ENCODE data around the gene CNPY1. TPM values are rescaled to one million over a fixed set of nuclear protein-coding genes. Genes with fewer than 3 reads are reported as not detected.

Gene CNPY1
- total and polyA plus RNA-seq, 2 of the 8 experiments (the other 6 are each of a cell fraction or from before 2014, with no cell fraction given) = not detected

DNA sequence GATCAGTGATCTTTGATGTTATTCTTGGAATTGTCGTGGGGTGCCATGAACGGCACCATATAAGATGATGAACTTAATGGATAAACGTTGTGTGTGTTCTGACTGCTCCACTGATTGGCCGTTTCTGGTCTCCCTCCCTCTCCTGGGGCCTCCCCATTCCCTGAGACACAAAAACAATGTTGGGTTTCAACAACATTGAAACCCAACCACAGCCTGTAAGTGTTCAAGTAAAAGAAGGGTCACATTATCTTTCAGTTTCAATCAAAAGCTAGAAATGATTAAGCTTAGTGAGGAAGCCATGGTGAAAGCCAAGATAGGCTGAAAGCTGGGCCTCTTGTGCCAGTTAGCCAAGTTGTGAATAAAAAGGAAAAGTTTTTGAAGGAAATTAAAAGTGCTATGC, 68.9 kb downstream of the CNPY1 start:
- POLR2A ChIA-PET (ENCODE audit: partially characterized antibody) = interaction anchor here (1.1 kb wide), 1 partner anchor 9 kb away, joined by 4 read pairs; no protein-coding TSS in a partner anchor
- Histone ChIP-seq H4K5ac (ENCODE audit: insufficient read length, low read depth, low read length) (no peak overlapping the region), H3K36me3 (ENCODE audit: control insufficient read depth in 2 of 4, insufficient read depth in 4 of 4, low read length in 3 of 4) (no peaks in the 10 kb centered on the region; a peak in 1 of 8 replicates), H2BK120ac (replicated peaks; ENCODE audit: low read depth, low read length) (no peak overlapping the region), H2BK5ac (ENCODE audit: low read depth, low read length) (no peak overlapping the region), H3K4me3 (ENCODE audit: extremely low read depth in 1 of 4, insufficient read depth in 2 of 4, low read depth in 3 of 4, low read length in 4 of 4) (no peak overlapping the region), H3K27me3 (replicated peaks in 1 of 4; ENCODE audit: control insufficient read depth in 3 of 4, extremely low read depth in 1 of 4, insufficient read depth in 3 of 4, low read length in 3 of 4) (peaks cover 40 to 59% (median 54%) of the 10 kb centered on the region in 4 experiments), H3K4me1 (replicated peaks in 1 of 4; ENCODE audit: control insufficient read depth in 3 of 4, insufficient read depth in 4 of 4, low read length in 3 of 4) (peaks cover 0 to 7% (median 5%) of the 10 kb centered on the region in 4 experiments; a peak in 5 of 7 replicates), H4K91ac (replicated peaks; ENCODE audit: insufficient read length, low read length) (no peak overlapping the region), H3K9me3 (ENCODE audit: insufficient read depth in 2 of 2, low read depth in 1 of 2, low read length in 1 of 2) (no peaks in the 10 kb centered on the region), H3K79me1 (ENCODE audit: low read depth, low read length) (no peaks in the 10 kb centered on the region), H2AK5ac (ENCODE audit: low read depth, low read length) (no peak overlapping the region), H3K14ac (ENCODE audit: insufficient read length) (no peak overlapping the region), H3K23me2 (ENCODE audit: low read depth, low read length) (no peaks in the 10 kb centered on the region), H3K4me2 (ENCODE audit: insufficient read depth in 1 of 2, low read depth in 2 of 2, low read length in 2 of 2) (no peak overlapping the region), H4K8ac (ENCODE audit: extremely low read depth, insufficient read depth, low read length) (no peak overlapping the region), H3K27ac (ENCODE audit: low read depth, low read length) (no peak overlapping the region), H3K18ac (ENCODE audit: extremely low read depth, low read length) (no peak overlapping the region), H4K20me1 (replicated peaks in 1 of 2; ENCODE audit: control insufficient read depth in 1 of 2, insufficient read depth in 2 of 2, low read length in 2 of 2) (peaks cover 2% of the 10 kb centered on the region in 2 experiments), H3K79me2 (ENCODE audit: control insufficient read depth in 1 of 2, insufficient read depth in 2 of 2, low read length in 2 of 2) (no peaks in the 10 kb centered on the region), H2AFZ (ENCODE audit: low read length) (no peak overlapping the region), H2BK12ac (ENCODE audit: low read depth, low read length) (no peak overlapping the region), H3K4ac (replicated peaks; ENCODE audit: insufficient read length, low read depth, low read length) (no peak overlapping the region), H3K9ac (replicated peaks in 1 of 4; ENCODE audit: extremely low read depth in 1 of 4, low read depth in 3 of 4, low read length in 3 of 4) (no peak overlapping the region), H2BK15ac (ENCODE audit: low read length) (no peak overlapping the region), H3K56ac (replicated peaks; ENCODE audit: insufficient read length, low read depth, low read length) (no peak overlapping the region), H3K23ac (ENCODE audit: insufficient read length) (no peak overlapping the region), H2BK20ac (ENCODE audit: low read length) (no peak overlapping the region)
- TF ChIP-seq TBP (IDR thresholded peaks at IDR 0.05; ENCODE audit: low read depth, low read length) (no peak), RXRA (IDR thresholded peaks at IDR 0.05; ENCODE audit: insufficient read depth, low read depth, low read length) (no peak), SP4 (IDR thresholded peaks at IDR 0.05; ENCODE audit: low read length) (no peak), GABPA (IDR thresholded peaks at IDR 0.05; ENCODE audit: borderline replicate concordance, insufficient read depth, low read length) (no peak)
- WGBS, 2 experiments (ENCODE audit: extremely low coverage in 1 of 2, insufficient coverage in 1 of 2, insufficient read length in 1 of 2, insufficient replicate concordance in 2 of 2, low coverage in 1 of 2, low lambda C conversion rate in 2 of 2, missing lambda C conversion rate in 1 of 2) = 79% methylated on average over 4 of the region's 4 CpGs; no CpG with 5 or more reads in 1 of the 2 experiments
- FAIRE-seq (no peak), DNase-seq (ENCODE audit: low read depth in 1 of 2, low spot score in 2 of 2) (no peak)
- CTCF ChIA-PET (ENCODE audit: partially characterized antibody) = interaction anchor here (0.9 to 1.3 kb wide), 3 partner anchors 27 to 98 kb away, joined by 3 read pairs; no protein-coding TSS in a partner anchor

Measured in H1 (cell line).